ELR (cell line): ENCODE results near the gene MRTFA.
"Not testable (repeated sequence)": the region's sequence is repeated elsewhere in the genome, so short reads cannot be mapped to it uniquely, and the experiment has no call there.

ENCODE experiments used
- DNase-seq: peaks from one replicate; pipeline ENCODE4 v3.0.0-alpha.2; 2015; ENCODE audit warnings: low read depth

MRTFA gene

DNA sequence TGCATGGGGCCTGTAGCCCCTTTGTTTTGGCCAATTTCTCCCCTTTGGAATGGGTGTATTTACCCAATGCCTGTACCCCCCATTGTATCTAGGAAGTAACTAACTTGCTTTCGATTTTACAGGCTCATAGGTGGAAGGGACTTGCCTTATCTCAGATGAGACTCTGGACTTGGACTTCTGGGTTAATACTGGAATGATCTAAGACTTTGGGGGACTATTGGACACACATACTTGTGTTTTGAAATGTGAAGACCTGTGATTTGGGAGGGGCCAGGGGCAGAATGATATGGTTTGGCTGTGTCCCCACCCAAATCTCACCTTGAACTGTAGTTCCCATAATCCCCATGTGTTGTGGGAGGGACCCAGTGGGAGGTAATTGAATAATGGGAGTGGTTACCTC lies 82.5 kb downstream of the MRTFA start:
- not testable (repeated sequence) for DNase-seq

GRCh38 chr22:40553014-40553554 lies 83.4 kb downstream of the MRTFA start:
- no peak for DNase-seq

- DNase-seq: no peak
Observed at GRCh38 chr22:40552070-40552469, 84.4 kb downstream of the MRTFA start.

GRCh38 chr22:40547729-40548143 lies 88.8 kb downstream of the MRTFA start:
- DNase-seq: peak; percentile 36

GRCh38 chr22:40544758-40545157 lies 91.8 kb downstream of the MRTFA start:
- DNase-seq: no peak

DNA sequence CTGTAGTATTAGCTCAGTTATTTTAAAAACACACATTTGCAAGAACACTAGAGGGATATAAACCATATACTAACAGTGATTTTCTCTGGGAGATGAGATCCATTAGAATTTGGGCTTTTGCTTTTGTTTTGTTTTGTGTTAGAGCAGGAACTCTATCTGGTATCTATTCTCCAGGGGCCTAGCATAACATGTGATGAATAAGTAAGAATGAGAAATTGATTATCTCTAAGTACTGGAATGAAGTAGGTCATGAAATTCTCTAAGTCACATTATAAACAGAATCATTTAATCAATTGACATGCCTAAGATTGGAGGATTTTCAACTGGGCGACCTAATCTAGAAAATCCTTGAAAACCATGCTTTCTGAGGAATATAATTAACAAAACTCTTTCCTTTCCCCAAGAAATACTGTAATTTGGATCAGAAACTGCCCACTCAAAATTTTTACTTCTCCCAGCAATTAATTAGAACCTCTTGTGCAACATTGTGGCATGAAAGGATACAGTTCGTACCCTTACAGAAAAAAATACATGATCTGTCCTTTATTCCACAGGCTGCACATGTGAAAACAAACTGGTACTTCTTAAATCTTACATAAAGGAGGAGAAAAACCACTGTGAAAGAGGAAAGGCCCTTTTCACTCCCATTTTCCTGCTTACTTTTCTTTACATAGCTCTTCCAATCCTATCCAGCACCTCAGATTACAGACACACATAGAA lies 93.5 kb downstream of the MRTFA start:
- DNase-seq: no peak

DNA sequence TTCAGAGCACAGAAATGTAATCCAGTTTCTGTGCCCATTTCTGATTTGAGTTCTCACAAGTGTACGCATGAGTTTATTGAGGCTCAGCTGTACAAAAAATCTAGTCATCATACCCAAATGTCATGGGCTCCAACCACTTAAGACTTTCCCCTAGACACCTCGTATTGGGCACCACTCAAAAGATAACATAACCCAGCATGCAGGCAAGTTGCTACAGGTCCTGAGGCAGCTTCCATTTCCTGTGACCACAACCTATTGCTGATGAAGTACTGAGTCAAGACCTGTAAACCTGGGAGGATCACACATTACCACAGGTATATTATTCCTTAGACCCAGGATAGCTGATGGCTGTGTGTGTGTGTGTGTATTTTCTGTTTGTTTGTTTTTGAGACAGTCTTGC lies 95.2 kb downstream of the MRTFA start:
- DNase-seq: no peak

DNA sequence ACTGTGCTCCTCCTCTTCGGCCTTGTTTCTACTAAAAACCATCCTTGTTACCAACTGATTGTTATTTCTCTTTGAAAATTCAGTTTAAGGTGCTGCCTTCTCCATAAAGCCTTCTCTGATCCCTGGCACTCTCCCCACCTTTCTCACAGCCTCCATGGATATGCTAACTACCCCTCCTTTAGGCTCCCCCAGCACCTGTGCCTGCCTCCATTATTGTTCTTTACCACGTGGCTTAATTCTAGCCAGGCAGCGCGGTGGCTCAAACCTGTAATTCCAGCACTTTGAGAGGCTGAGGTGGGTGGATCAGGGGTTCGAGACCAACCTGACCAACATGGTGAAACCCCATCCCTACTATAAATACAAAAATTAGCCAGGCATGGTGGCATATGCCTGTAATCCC lies 96.3 kb downstream of the MRTFA start:
- no peak for DNase-seq

- DNase-seq: not testable (repeated sequence)
Observed at GRCh38 chr22:40536149-40536548, 100.4 kb downstream of the MRTFA start.

GRCh38 chr22:40535642-40536041 lies 100.9 kb downstream of the MRTFA start:
- DNase-seq: no peak

- DNase-seq: no peak
Observed at GRCh38 chr22:40535189-40535512, 101.4 kb downstream of the MRTFA start.

DNA sequence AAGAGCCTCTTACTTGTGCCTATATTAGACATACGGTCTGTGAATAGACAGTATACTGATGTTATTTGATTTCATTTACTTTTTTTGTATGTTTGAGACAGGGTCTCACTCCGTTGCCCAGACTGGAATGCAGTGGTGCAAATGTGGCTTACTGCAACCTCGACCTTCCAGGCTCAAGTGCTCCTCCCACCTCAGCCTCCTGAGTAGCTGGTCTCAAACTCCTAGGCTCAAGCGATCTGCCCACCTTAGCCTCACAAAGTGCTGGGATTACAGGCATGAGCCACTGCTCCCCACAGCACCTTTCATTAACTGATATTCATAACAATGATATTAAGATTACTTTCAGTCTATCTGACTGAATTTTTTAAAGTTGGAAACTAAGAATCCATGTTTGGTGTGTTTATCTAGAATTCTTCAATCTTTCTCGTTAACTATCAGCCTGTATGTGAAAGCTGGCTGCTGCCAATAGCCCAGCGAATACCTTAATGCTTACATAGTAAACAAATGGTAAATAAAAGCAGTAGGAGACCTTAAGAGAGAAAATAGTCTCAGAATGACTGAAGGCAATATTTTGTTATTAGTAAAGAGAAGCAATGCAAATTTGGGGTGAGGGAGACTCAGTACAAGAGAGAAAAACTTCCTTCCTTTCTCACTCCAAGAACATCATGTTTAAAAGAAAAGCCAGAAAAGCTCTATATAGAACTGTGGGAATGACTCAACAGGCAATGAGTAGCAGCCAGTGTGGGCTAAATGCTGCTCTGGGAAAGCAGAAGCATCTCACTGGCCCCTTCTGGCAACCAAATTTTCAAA lies 101.9 kb downstream of the MRTFA start:
- peak; percentile 76 for DNase-seq

GRCh38 chr22:40533712-40534378 lies 102.7 kb downstream of the MRTFA start:
- peak; percentile 85 for DNase-seq

- no peak for DNase-seq
Observed at GRCh38 chr22:40531951-40532900, 104.3 kb downstream of the MRTFA start.

GRCh38 chr22:40530391-40530790 lies 106.1 kb downstream of the MRTFA start:
- not testable (repeated sequence) for DNase-seq

DNA sequence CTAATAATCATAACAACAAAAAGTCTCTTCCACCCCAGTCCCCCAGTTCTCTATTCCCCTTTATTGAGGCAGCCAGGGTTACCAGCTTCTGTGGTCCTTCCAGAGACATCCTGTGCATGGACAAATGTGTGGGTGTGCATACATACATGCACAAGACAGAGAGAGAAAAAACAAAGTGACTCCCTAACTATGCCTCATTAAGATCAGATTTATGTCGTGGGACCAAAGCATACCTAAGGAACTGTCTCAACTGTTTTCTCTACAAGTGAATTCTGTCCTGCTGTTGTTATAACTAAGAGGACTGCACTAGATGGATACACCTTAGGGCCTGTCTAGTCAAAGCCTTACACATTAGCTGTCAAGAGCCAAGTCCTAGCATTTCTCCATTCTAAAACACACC lies 106.7 kb downstream of the MRTFA start:
- DNase-seq: no peak

GRCh38 chr22:40526960-40527359 lies 109.6 kb downstream of the MRTFA start:
- DNase-seq: no peak

- peak; percentile 68 for DNase-seq
Observed at GRCh38 chr22:40525250-40525884, 111.2 kb downstream of the MRTFA start.

DNA sequence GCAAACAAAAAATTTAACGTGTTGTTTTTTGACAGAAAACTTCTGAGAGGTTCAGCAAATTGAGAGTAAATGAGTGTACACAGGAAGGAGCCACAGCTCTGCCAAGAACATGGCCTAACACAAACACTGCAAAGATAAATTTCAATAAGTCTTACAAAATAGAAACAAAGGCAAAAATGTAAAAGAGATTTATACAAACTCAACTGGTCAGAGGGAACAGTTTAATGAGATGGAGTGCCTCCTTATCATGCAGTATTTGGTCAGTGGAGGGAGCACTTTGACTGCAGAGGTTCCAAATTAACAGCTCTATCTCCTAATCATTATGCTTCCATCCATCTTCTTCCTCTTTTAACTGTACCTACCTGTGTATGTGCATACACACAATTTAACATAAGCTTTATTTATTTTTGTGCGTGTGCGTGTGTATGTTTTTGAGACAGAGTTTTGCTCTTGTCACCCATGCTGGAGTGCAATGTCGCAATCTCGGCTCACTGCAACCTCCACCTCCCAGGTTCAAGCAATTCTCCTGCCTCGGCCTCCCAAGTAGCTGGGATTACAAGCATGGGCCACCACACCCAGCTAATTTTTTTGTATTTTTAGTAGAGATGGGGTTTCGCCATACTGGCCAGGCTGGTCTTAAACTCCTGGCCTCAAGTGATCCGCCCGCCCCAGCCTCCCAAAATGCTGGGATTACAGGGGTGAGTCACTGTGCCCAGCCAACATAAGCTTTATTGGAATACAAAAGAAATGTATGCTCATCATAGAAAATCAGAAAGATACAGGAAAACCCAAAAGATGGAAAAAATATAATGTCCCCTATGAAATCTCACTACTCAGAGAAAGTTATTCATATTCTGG lies 111.9 kb downstream of the MRTFA start:
- DNase-seq: peak; percentile 32

DNA sequence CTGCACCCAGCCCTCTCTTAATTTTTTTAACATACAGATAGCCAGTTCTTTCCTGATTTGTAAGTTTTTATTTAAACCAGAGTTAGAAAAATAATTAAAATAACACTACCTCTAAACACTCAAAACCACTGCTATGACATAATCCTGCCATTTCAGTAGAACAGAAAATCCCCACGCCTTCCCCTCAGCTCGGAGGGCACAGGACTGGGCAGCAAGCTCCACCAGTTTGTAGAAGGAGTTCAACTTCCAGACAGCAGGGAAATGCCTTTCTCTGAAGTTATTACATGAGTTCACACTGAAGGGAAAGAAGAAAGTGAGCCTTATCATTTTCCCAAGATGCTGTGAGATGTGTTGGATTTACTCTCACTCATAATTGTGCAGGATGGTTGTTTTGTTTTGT lies 114.4 kb downstream of the MRTFA start:
- DNase-seq: no peak
